NCI-H345 (cell line): ENCODE data around the gene DGCR8.
"Not testable (repeated sequence)": the region's sequence is repeated elsewhere in the genome, so short reads cannot be mapped to it uniquely, and the experiment has no call there.

Experiments used
- DNase-seq: peaks from one replicate; lab custom pipeline; 2025; lab: John Stamatoyannopoulos, UW

DGCR8 gene

GRCh38 chr22:20066617-20067383 is 13.2 kb upstream of the DGCR8 start:
- DNase-seq = no peak

GRCh38 chr22:20067384-20067682 is 12.7 kb upstream of the DGCR8 start:
- DNase-seq = not testable (repeated sequence)

GRCh38 chr22:20068640-20069039 is 11.4 kb upstream of the DGCR8 start:
- no peak for DNase-seq

GRCh38 chr22:20069331-20070042 is 10.6 kb upstream of the DGCR8 start:
- no peak for DNase-seq

GRCh38 chr22:20071524-20071972 is 8.5 kb upstream of the DGCR8 start:
- no peak for DNase-seq

GRCh38 chr22:20076627-20077172 is 3.3 kb upstream of the DGCR8 start:
- DNase-seq = no peak

GRCh38 chr22:20080445-20080775 is 369 bp downstream of the DGCR8 start:
- DNase-seq = peak; percentile 67

GRCh38 chr22:20080776-20081654 is 974 bp downstream of the DGCR8 start:
- peak; percentile 2 for DNase-seq

GRCh38 chr22:20083157-20083890 is 3.3 kb downstream of the DGCR8 start:
- no peak for DNase-seq

GRCh38 chr22:20083891-20084546 is 4.0 kb downstream of the DGCR8 start:
- DNase-seq = no peak

- DNase-seq = no peak
Measured at GRCh38 chr22:20084547-20085413, 4.7 kb downstream of the DGCR8 start.

- DNase-seq = no peak
Measured at GRCh38 chr22:20085651-20086050, 5.6 kb downstream of the DGCR8 start.

- DNase-seq = no peak
Measured at GRCh38 chr22:20086101-20086599, 6.1 kb downstream of the DGCR8 start.

GRCh38 chr22:20086763-20087162 is 6.7 kb downstream of the DGCR8 start:
- no peak for DNase-seq

- no peak for DNase-seq
Measured at GRCh38 chr22:20087319-20088262, 7.5 kb downstream of the DGCR8 start.

- DNase-seq = no peak
Measured at GRCh38 chr22:20088263-20088648, 8.2 kb downstream of the DGCR8 start.

GRCh38 chr22:20089226-20089976 is 9.4 kb downstream of the DGCR8 start:
- no peak for DNase-seq
